ENCODE measurements around the gene HOOK2.

GRCh38 chr19:12764698-12765097 is 10.7 kb downstream of the HOOK2 start:
- TF ChIP-seq CTCF (IDR thresholded peaks at IDR 0.05; ENCODE audit: poor library complexity, severe bottlenecking) (no peak), SMC3 (conservative IDR thresholded peaks at IDR 0.05; ENCODE audit: poor library complexity) (no peak), EZH2 (IDR thresholded peaks at IDR 0.05; ENCODE audit: borderline replicate concordance, insufficient read depth, low read length, poor library complexity, severe bottlenecking) (no peak), POLR2AphosphoS5 (IDR thresholded peaks at IDR 0.05) (no peak), REST (IDR thresholded peaks at IDR 0.05; ENCODE audit: borderline replicate concordance) (no peak), EP300 (conservative IDR thresholded peaks at IDR 0.05; ENCODE audit: poor library complexity, severe bottlenecking) (no peak), MXI1 (conservative IDR thresholded peaks at IDR 0.05; ENCODE audit: poor library complexity, severe bottlenecking) (no peak)

Data from neural cell (in vitro differentiated cells).